ENCODE measurements around the gene TMA7.

TMA7 gene

DNA sequence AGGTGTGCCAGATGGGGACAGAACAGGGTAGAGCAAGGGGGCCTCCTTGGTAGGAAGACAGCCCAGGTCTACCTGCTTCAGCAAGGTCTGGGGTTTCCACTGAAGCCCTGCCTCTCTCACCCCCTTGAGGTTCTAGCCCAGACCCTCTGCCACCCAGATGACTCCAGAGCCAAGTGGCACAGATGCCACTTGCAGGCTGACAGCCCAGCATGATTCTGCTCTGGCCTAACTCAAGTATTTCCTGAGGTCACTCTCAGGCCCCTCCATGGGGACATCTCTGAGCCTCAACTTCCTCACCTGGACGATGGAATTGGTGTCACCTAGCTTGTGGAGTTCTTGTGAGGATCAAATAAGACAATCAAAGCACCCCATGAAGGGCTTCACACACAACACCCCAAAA, 34.1 kb upstream of the TMA7 start:
- no peak for TF ChIP-seq CTCF (conservative IDR thresholded peaks at IDR 0.05; ENCODE audit: low read depth, low read length)
- no peak overlapping the region for H3K4me3 ChIP-seq (ENCODE audit: low read length)
- DNase-seq (ENCODE audit: low read depth): no peak

- TF ChIP-seq CTCF (conservative IDR thresholded peaks at IDR 0.05; ENCODE audit: low read depth, low read length): no peak
- DNase-seq (ENCODE audit: low read depth): no peak
- no peak overlapping the region for H3K4me3 ChIP-seq (ENCODE audit: low read length)
These were observed 33.3 kb upstream of the TMA7 start for GRCh38 chr3:48406443-48407431.

DNA sequence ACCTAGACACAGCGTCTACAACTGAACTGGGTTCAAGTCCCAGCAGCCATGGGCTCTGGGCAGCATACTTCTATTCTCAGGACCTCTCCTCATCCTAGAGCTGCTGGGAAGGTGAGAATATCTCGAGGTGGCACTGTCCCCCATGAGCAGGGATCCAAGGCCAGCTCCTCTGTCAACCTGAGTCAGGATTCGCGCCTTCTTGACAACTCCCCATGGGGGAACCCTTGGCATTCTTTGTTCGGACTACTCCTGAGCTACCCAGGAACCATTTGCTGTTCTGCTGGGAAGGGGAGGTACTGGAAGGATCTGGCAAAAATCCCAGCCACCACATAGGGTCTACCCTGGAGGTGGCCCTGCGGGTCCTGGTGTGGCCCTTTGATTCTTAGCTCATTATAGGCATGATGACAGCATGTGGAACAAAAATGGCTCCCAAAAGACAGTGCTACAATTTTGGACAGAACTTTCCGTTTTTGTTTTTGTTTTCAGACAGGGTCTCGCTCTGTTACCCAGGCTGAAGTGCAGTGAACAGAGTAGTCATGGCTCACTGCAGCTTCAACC, 32.4 kb upstream of the TMA7 start:
- H3K4me3 ChIP-seq (ENCODE audit: low read length): no peak overlapping the region
- no peak for DNase-seq (ENCODE audit: low read depth)
- TF ChIP-seq CTCF (conservative IDR thresholded peaks at IDR 0.05; ENCODE audit: low read depth, low read length): no peak

GRCh38 chr3:48408823-48409281, 31.2 kb upstream of the TMA7 start:
- peak; percentile 21 for TF ChIP-seq CTCF (conservative IDR thresholded peaks at IDR 0.05; ENCODE audit: low read depth, low read length)
- DNase-seq (ENCODE audit: low read depth): no peak
- no peak overlapping the region for H3K4me3 ChIP-seq (ENCODE audit: low read length)

DNA sequence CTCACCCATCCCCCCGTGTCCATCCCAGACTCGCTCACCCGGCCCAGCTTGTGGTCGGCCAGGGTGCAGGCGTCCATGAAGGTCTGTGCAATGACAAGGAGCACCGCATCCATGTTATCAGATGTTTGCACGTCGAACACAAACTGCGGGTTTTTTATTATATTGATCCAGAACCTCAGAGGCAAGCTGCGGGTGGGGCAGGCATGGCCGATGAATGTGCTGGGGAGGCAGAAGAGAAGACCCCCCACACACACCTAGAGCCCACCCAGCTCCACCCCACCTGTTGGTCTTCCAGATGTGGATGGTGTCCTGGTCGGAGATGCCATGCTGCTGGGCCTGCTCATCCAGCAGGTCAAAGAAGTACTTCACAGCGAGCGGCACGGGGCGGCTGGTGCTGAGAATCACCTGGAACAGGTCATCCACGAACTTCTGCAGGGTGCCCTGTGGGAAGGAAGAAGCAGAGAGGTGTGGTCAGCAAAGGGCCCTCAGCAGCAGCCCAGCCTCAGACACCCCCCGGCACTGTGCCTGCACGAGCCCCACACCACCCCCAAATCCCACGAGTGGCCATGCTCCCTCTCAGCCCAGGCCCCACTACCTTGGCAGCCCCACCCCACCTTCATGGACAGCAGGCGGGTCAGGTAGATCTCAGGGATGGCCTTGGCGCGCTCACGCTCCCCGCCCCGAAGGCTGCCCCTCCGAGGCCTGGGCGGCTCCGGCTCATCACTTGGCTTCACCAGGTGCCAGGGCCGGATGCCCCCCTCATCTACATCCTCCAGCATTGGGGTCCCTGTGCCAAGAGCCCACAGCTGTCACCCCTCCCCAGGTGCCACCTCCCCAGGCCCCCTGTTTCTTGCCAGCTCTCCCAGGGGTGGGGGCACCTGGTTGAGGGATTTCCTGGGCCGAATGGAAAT, 30.5 kb upstream of the TMA7 start:
- H3K4me3 ChIP-seq (ENCODE audit: low read length): no peak overlapping the region
- no peak for TF ChIP-seq CTCF (conservative IDR thresholded peaks at IDR 0.05; ENCODE audit: low read depth, low read length)
- no peak for DNase-seq (ENCODE audit: low read depth)

GRCh38 chr3:48410205-48411040, 29.6 kb upstream of the TMA7 start:
- TF ChIP-seq CTCF (conservative IDR thresholded peaks at IDR 0.05; ENCODE audit: low read depth, low read length): no peak
- DNase-seq (ENCODE audit: low read depth): no peak
- H3K4me3 ChIP-seq (ENCODE audit: low read length): no peak overlapping the region

Measured in retinal pigment epithelial cell (primary cell).